ENCODE data around the gene FGF9. TPM values are rescaled to one million over a fixed set of nuclear protein-coding genes. Genes with fewer than 3 reads are reported as not detected.

The FGF9 gene
- total and polyA plus RNA-seq, 10 of the 15 experiments (the other 5 are each of a cell fraction or from before 2014, with no cell fraction given): 0.05 to 1.5 (median 0.83) TPM

- Histone ChIP-seq H3K9me3 (replicated peaks; ENCODE audit: control insufficient read depth, insufficient read depth, low read length) (no peaks in the 10 kb centered on the region), H3K36me3 (ENCODE audit: control insufficient read depth in 2 of 2, insufficient read depth in 2 of 2, low read length in 1 of 2) (no peaks in the 10 kb centered on the region), H4K20me1 (ENCODE audit: control insufficient read depth, insufficient read depth) (no peaks in the 10 kb centered on the region), H2AFZ (ENCODE audit: control insufficient read depth, low read depth, low read length) (no peak overlapping the region), H3K4me2 (ENCODE audit: control insufficient read depth, insufficient read depth) (no peak overlapping the region), H3K79me2 (ENCODE audit: control insufficient read depth, insufficient read depth, low read length) (no peaks in the 10 kb centered on the region), H3K27me3 (replicated peaks in 1 of 2; ENCODE audit: control insufficient read depth in 2 of 2, insufficient read depth in 2 of 2, low read length in 1 of 2) (no peaks in the 10 kb centered on the region), H3K4me3 (no peak overlapping the region), H3K9ac (ENCODE audit: control insufficient read depth, insufficient read depth, low read length) (no peak overlapping the region), H3K4me1 (ENCODE audit: control insufficient read depth, insufficient read depth, low read length) (no peaks in the 10 kb centered on the region), H3K27ac (ENCODE audit: control insufficient read depth, insufficient read depth) (no peak overlapping the region)
- intact Hi-C loops (cut with micrococcal nuclease; ENCODE audit: unreplicated experiment) (loop anchor here (2.0 to 10.0 kb wide), 4 partner anchors 115 to 1158 kb away; no protein-coding TSS in a partner anchor), in situ Hi-C loops (cut with MboI) (loop anchor here (25.0 kb wide), 1 partner anchor 1148 kb away; no protein-coding TSS in a partner anchor)
- ATAC-seq (no peak), FAIRE-seq (no peak), DNase-seq (ENCODE audit: low read depth, low spot score) (no peak)
- no TSS peak for BruUV-seq (replicated peaks)
- SMC1A ChIA-PET (ENCODE audit: uncharacterized antibody, unreplicated experiment): interaction anchor here (0.9 to 2.7 kb wide), 3 partner anchors 22 to 1156 kb away, joined by 3 to 14 read pairs (median 4); no protein-coding TSS in a partner anchor
- RAD21 ChIA-PET (ENCODE audit: unreplicated experiment): interaction anchor here (0.5 to 1.4 kb wide), 2 partner anchors 22 to 637 kb away, joined by 3 read pairs; no protein-coding TSS in a partner anchor
- CTCF ChIA-PET: interaction anchor here (1.4 to 4.7 kb wide), 4 partner anchors 23 to 1156 kb away, joined by 4 to 28 read pairs (median 13); no protein-coding TSS in a partner anchor
- TF ChIP-seq, protein P1, sequence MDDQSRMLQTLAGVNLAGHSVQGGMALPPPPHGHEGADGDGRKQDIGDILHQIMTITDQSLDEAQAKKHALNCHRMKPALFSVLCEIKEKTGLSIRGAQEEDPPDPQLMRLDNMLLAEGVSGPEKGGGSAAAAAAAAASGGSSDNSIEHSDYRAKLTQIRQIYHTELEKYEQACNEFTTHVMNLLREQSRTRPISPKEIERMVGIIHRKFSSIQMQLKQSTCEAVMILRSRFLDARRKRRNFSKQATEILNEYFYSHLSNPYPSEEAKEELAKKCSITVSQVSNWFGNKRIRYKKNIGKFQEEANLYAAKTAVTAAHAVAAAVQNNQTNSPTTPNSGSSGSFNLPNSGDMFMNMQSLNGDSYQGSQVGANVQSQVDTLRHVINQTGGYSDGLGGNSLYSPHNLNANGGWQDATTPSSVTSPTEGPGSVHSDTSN (IDR thresholded peaks at IDR 0.05; ENCODE audit: insufficient replicate concordance, low read depth, low read length): no peak
- no peak for TF ChIP-seq SREBF2 (IDR thresholded peaks at IDR 0.05; ENCODE audit: low read length)
- TF ChIP-seq KLF5 (IDR thresholded peaks at IDR 0.05; ENCODE audit: partially characterized antibody): no peak
- TF ChIP-seq EP300 (IDR thresholded peaks at IDR 0.05; ENCODE audit: borderline replicate concordance in 1 of 2, control insufficient read depth in 1 of 2, low read depth in 2 of 2, low read length in 2 of 2): no peak
- TF ChIP-seq JUND (IDR thresholded peaks at IDR 0.05; ENCODE audit: low read depth, low read length): no peak
- no peak for TF ChIP-seq CHD1 (IDR thresholded peaks at IDR 0.05; ENCODE audit: low read depth, low read length)
- no peak for TF ChIP-seq FOS (IDR thresholded peaks at IDR 0.05; ENCODE audit: borderline replicate concordance, extremely low read depth, insufficient read length)
- TF ChIP-seq E2F4 (IDR thresholded peaks at IDR 0.05; ENCODE audit: low read depth, low read length): no peak
- TF ChIP-seq MEF2B (IDR thresholded peaks at IDR 0.05; ENCODE audit: partially characterized antibody, poor library complexity, severe bottlenecking): no peak
- POLR2A ChIA-PET: no interaction called here
- 46% methylated on average over 5 of the region's 5 CpGs for WGBS (ENCODE audit: insufficient coverage, insufficient replicate concordance, low lambda C conversion rate, missing lambda C conversion rate)
These were observed 31.3 kb upstream of the FGF9 start for GRCh38 chr13:21639561-21639960.

All from GM12878 (cell line).